Activated CD4-positive, alpha-beta T cell treated with anti-CD3 and anti-CD28 coated beads for 36 hours (primary cell): ENCODE data around the gene B4GALT2. TPM values are rescaled to one million over a fixed set of nuclear protein-coding genes. Genes with fewer than 3 reads are reported as not detected.
A peak's percentile ranks its signal among the peaks of the same experiment; 100 is the strongest.

Experiments
- ATAC-seq: fragments of 200-7000 bp; cut with Tn5 transposase; one replicate; pipeline ENCODE4 v1.10.0; 2021; ENCODE audit warnings: mild to moderate bottlenecking, moderate library complexity
- CTCF ChIA-PET: fragments of 350-600 bp; sonication (Branson Sonifier 250); formaldehyde crosslinking; loops from one replicate; lab custom pipeline; 2021; ENCODE audit warnings: antibody characterized with exemption; lab: Charles Lee
- POLR2A ChIA-PET: fragments of 350-600 bp; sonication (Branson Sonifier 250); formaldehyde crosslinking; loops from one replicate; lab custom pipeline; 2021; ENCODE audit warnings: antibody characterized with exemption, inconsistent platforms; lab: Charles Lee
- DNase-seq: peaks from one replicate; pipeline ENCODE4 v3.0.0-alpha.2; 2020
- H3K27ac Mint-ChIP-seq: one replicate; pipeline ENCODE4 v1.8.0; 2021; ENCODE audit warnings: mixed read lengths
- H3K27me3 Mint-ChIP-seq: one replicate; pipeline ENCODE4 v1.8.0; 2021; ENCODE audit warnings: mixed read lengths
- H3K36me3 Mint-ChIP-seq: one replicate; pipeline ENCODE4 v1.8.0; 2021; ENCODE audit warnings: low read depth, mixed read lengths
- H3K4me1 Mint-ChIP-seq: one replicate; pipeline ENCODE4 v1.8.0; 2021; ENCODE audit warnings: mixed read lengths
- H3K4me3 Mint-ChIP-seq: one replicate; pipeline ENCODE4 v1.8.0; 2021; ENCODE audit warnings: mild to moderate bottlenecking, moderate library complexity, mixed read lengths
- H3K9me3 Mint-ChIP-seq: one replicate; pipeline ENCODE4 v1.8.0; 2021; ENCODE audit warnings: low read depth, mixed read lengths
- intact Hi-C, 2 experiments: fragments of 100-400 bp; cut with DNase I in 1 of 2; cut with micrococcal nuclease in 1 of 2; formaldehyde crosslinking; loops; one replicate each; pipeline versions ENCODE4 v1.14.2 to v1.15.1; 2022 to 2024; cut with DNase I, micrococcal nuclease
- total RNA-seq, 2 experiments: library from RNA; stranded (reverse); gene quantifications; one replicate each; pipeline ENCODE4 v1.2.3, GENCODE V29; 2021

The B4GALT2 gene
- total RNA-seq, 2 experiments from 2014 or later: 27.9 to 35.3 TPM

GRCh38 chr1:44010935-44011471 lies 32.0 kb downstream of the B4GALT2 start:
- ChIA-PET CTCF (no interaction called here), POLR2A (no interaction called here)
- intact Hi-C loops: no loop called here
- H3K36me3 Mint-ChIP-seq: peaks cover 3% of the 10 kb centered on the region
- ATAC-seq (no peak), DNase-seq (no peak)
- peaks cover 9% of the 10 kb centered on the region for H3K4me1 Mint-ChIP-seq
- H3K4me3 Mint-ChIP-seq: no peak overlapping the region
- H3K27me3 Mint-ChIP-seq: no peaks in the 10 kb centered on the region
- H3K27ac Mint-ChIP-seq: no peak overlapping the region
- no peaks in the 10 kb centered on the region for H3K9me3 Mint-ChIP-seq

DNA sequence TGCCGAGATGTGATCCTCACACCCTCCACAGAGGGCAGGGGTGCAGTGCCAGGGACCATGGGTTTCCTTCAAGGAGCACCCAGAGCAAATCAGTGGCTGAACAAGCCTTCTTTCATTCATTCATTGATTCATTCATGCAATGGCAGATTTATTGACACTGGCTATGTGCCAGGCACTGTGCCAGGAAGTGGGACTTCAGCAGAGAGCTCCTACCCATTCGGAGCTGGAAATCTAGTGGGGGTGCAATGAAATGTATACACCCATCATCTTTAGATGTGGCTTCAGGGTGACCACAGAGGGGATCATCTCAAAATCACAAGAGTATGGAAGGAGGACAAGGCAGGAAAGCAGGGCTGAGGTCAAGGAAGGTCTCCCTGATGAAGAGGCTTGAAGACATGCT lies 33.4 kb downstream of the B4GALT2 start:
- no peak overlapping the region for H3K27ac Mint-ChIP-seq
- intact Hi-C loops: no loop called here
- no peak for DNase-seq

GRCh38 chr1:44012941-44013609 lies 34.1 kb downstream of the B4GALT2 start:
- ATAC-seq (peak; percentile 33), DNase-seq (no peak)
- POLR2A ChIA-PET: no interaction called here
- no peak overlapping the region for H3K4me3 Mint-ChIP-seq
- H3K9me3 Mint-ChIP-seq: no peaks in the 10 kb centered on the region
- no peaks in the 10 kb centered on the region for H3K27me3 Mint-ChIP-seq
- CTCF ChIA-PET: interaction anchor here (0.6 to 1.1 kb wide), 3 partner anchors 14 to 234 kb away, joined by 3 to 4 read pairs (median 3); no protein-coding TSS in a partner anchor
- H3K4me1 Mint-ChIP-seq: peaks cover 9% of the 10 kb centered on the region
- intact Hi-C loops: no loop called here
- peaks cover 3% of the 10 kb centered on the region for H3K36me3 Mint-ChIP-seq
- H3K27ac Mint-ChIP-seq: no peak overlapping the region

More for the DNA sequence above, 33.4 kb downstream of the B4GALT2 start:
- CTCF ChIA-PET: interaction anchor here (0.6 to 1.1 kb wide), 2 partner anchors 23 to 234 kb away, joined by 3 read pairs; no protein-coding TSS in a partner anchor
- no peak overlapping the region for H3K4me3 Mint-ChIP-seq
- no peaks in the 10 kb centered on the region for H3K9me3 Mint-ChIP-seq
- H3K27me3 Mint-ChIP-seq: no peaks in the 10 kb centered on the region
- no peak for ATAC-seq
- peaks cover 3% of the 10 kb centered on the region for H3K36me3 Mint-ChIP-seq
- POLR2A ChIA-PET: no interaction called here
- peaks cover 9% of the 10 kb centered on the region for H3K4me1 Mint-ChIP-seq

- no peak for ATAC-seq
Observed at GRCh38 chr1:44013949-44014348, 34.9 kb downstream of the B4GALT2 start.

GRCh38 chr1:44014365-44015104 lies 35.5 kb downstream of the B4GALT2 start:
- ChIA-PET POLR2A (interaction anchor here (0.9 kb wide), 1 partner anchor 22 kb away, joined by 3 read pairs; no protein-coding TSS in a partner anchor), CTCF (interaction anchor here (1.1 to 1.2 kb wide), 2 partner anchors 8 to 15 kb away, joined by 3 to 6 read pairs; no protein-coding TSS in a partner anchor)
- H3K9me3 Mint-ChIP-seq: no peaks in the 10 kb centered on the region
- H3K27me3 Mint-ChIP-seq: no peaks in the 10 kb centered on the region
- intact Hi-C loops: no loop called here
- no peak overlapping the region for H3K4me3 Mint-ChIP-seq
- peaks cover 9% of the 10 kb centered on the region for H3K4me1 Mint-ChIP-seq
- DNase-seq (no peak), ATAC-seq (no peak)
- no peak overlapping the region for H3K27ac Mint-ChIP-seq
- peaks cover 3% of the 10 kb centered on the region for H3K36me3 Mint-ChIP-seq

More at GRCh38 chr1:44013949-44014348, 34.9 kb downstream of the B4GALT2 start:
- Mint-ChIP-seq H3K4me1 (peaks cover 9% of the 10 kb centered on the region), H3K4me3 (no peak overlapping the region), H3K27me3 (no peaks in the 10 kb centered on the region), H3K36me3 (peaks cover 3% of the 10 kb centered on the region), H3K9me3 (no peaks in the 10 kb centered on the region), H3K27ac (no peak overlapping the region)
- no peak for DNase-seq
- ChIA-PET CTCF (interaction anchor here (0.7 to 1.2 kb wide), 2 partner anchors 15 to 16 kb away, joined by 3 to 4 read pairs; no protein-coding TSS in a partner anchor), POLR2A (interaction anchor here (0.9 kb wide), 1 partner anchor 21 kb away, joined by 3 read pairs; no protein-coding TSS in a partner anchor)
- intact Hi-C loops: no loop called here

DNA sequence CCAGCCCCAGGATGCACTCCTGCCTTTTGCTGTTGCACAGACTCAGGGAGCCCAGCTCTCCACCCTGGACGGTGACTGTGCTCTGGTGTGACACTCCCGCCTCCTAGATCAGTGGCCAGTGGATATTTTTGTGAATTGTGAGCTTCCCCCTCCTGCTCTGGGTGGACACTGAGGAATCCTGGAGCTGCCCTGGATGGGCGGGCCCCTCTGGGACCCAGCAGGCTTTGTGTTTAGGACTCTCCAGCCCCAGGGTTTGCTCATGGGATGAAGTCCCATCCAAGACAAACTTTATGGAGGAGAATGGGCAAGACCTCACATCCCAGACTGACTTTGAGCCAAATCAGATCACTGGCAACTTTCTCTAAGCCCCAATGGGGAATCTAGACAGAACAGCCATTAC lies 36.2 kb downstream of the B4GALT2 start:
- Mint-ChIP-seq H3K4me3 (no peak overlapping the region), H3K9me3 (no peaks in the 10 kb centered on the region), H3K4me1 (peaks cover 9% of the 10 kb centered on the region), H3K27ac (no peak overlapping the region), H3K27me3 (no peaks in the 10 kb centered on the region), H3K36me3 (no peaks in the 10 kb centered on the region)
- ATAC-seq (no peak), DNase-seq (no peak)
- intact Hi-C loops: no loop called here
- CTCF ChIA-PET: interaction anchor here (1.1 to 1.2 kb wide), 2 partner anchors 9 to 14 kb away, joined by 3 to 6 read pairs; no protein-coding TSS in a partner anchor
- POLR2A ChIA-PET: no interaction called here

GRCh38 chr1:44016041-44016889 lies 37.3 kb downstream of the B4GALT2 start:
- POLR2A ChIA-PET: no interaction called here
- Mint-ChIP-seq H3K36me3 (no peaks in the 10 kb centered on the region), H3K27me3 (no peaks in the 10 kb centered on the region)

DNA sequence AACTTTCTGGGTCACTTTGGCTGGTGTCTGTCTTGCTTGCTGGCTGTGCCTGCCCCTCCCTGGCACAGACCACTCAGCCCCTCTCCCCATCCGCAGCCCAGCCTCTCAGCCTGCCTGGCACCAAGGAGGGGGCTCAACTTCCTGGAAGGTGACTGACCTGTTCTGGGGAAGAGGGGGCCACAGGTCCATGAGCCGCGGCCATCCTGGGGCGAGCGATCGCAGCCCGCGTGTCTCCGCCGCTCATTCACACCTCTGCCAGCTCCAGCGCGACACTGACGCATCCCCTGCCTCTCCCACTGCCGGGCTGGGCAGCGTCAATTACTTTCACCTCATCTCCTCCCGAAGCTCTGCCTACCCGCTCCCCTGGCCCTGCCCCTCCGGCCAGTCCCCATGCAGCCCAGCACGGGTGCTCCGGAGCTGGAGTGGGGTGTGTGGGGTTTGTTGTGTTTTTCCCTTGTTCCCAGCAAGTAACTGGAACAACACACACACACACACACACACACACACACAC lies 37.9 kb downstream of the B4GALT2 start:
- Mint-ChIP-seq H3K36me3 (peaks cover 3% of the 10 kb centered on the region), H3K4me3 (no peak overlapping the region), H3K27ac (no peak overlapping the region), H3K27me3 (no peaks in the 10 kb centered on the region), H3K4me1 (peaks cover 9% of the 10 kb centered on the region), H3K9me3 (no peaks in the 10 kb centered on the region)
- intact Hi-C loops: no loop called here
- ChIA-PET POLR2A (no interaction called here), CTCF (interaction anchor here (1.8 kb wide), 1 partner anchor 20 kb away, joined by 8 read pairs; no protein-coding TSS in a partner anchor)
- DNase-seq: no peak
- no peak for ATAC-seq

More at GRCh38 chr1:44016041-44016889, 37.3 kb downstream of the B4GALT2 start:
- Mint-ChIP-seq H3K4me1 (peaks cover 9% of the 10 kb centered on the region), H3K9me3 (no peaks in the 10 kb centered on the region), H3K27ac (no peak overlapping the region), H3K4me3 (no peak overlapping the region)
- CTCF ChIA-PET: no interaction called here
- intact Hi-C loops: no loop called here
- no peak for ATAC-seq
- no peak for DNase-seq

- Mint-ChIP-seq H3K4me1 (no peaks in the 10 kb centered on the region), H3K27me3 (no peaks in the 10 kb centered on the region), H3K36me3 (peaks cover 8% of the 10 kb centered on the region), H3K27ac (no peak overlapping the region), H3K9me3 (no peaks in the 10 kb centered on the region), H3K4me3 (no peak overlapping the region)
- intact Hi-C loops: no loop called here
- DNase-seq: no peak
- ATAC-seq: no peak
- ChIA-PET POLR2A (no interaction called here), CTCF (interaction anchor here (2.6 kb wide), 1 partner anchor 14 kb away, joined by 12 read pairs; no protein-coding TSS in a partner anchor)
Observed at GRCh38 chr1:44019466-44019948, 40.5 kb downstream of the B4GALT2 start.

- no peak for ATAC-seq
- Mint-ChIP-seq H3K4me3 (no peak overlapping the region), H3K27ac (no peak overlapping the region), H3K36me3 (peaks cover 12% of the 10 kb centered on the region), H3K9me3 (no peaks in the 10 kb centered on the region), H3K4me1 (no peaks in the 10 kb centered on the region), H3K27me3 (no peaks in the 10 kb centered on the region)
- intact Hi-C loops: no loop called here
- ChIA-PET POLR2A (no interaction called here), CTCF (interaction anchor here (0.6 to 1.8 kb wide), 3 partner anchors 14 to 368 kb away, joined by 3 to 6 read pairs (median 4); no protein-coding TSS in a partner anchor)
- no peak for DNase-seq
Observed at GRCh38 chr1:44020464-44020863, 41.5 kb downstream of the B4GALT2 start.
